ENCODE measurements around the gene PLD1. TPM values are rescaled to one million over a fixed set of nuclear protein-coding genes. Genes with fewer than 3 reads are reported as not detected.
A peak's percentile ranks its signal among the peaks of the same experiment; 100 is the strongest.
"Not testable (repeated sequence)": the region's sequence is repeated elsewhere in the genome, so short reads cannot be mapped to it uniquely, and the experiment has no call there.

The PLD1 gene
- total RNA-seq, 3 donors from 2014 or later, result 0.52 to 1.3 (median 0.66) TPM

GRCh38 chr3:171829841-171830517, 19.7 kb upstream of the PLD1 start:
- H3K4me3 Mint-ChIP-seq, result no peak overlapping the region
- peaks cover 9% of the 10 kb centered on the region for H3K27me3 Mint-ChIP-seq (ENCODE audit: low read depth)
- no peaks in the 10 kb centered on the region for H3K36me3 Mint-ChIP-seq (ENCODE audit: insufficient read depth)
- ATAC-seq (no peak), DNase-seq (no peak)
- H3K9me3 Mint-ChIP-seq, result no peaks in the 10 kb centered on the region
- peaks cover 12% of the 10 kb centered on the region for H3K4me1 Mint-ChIP-seq (ENCODE audit: low read depth)

DNA sequence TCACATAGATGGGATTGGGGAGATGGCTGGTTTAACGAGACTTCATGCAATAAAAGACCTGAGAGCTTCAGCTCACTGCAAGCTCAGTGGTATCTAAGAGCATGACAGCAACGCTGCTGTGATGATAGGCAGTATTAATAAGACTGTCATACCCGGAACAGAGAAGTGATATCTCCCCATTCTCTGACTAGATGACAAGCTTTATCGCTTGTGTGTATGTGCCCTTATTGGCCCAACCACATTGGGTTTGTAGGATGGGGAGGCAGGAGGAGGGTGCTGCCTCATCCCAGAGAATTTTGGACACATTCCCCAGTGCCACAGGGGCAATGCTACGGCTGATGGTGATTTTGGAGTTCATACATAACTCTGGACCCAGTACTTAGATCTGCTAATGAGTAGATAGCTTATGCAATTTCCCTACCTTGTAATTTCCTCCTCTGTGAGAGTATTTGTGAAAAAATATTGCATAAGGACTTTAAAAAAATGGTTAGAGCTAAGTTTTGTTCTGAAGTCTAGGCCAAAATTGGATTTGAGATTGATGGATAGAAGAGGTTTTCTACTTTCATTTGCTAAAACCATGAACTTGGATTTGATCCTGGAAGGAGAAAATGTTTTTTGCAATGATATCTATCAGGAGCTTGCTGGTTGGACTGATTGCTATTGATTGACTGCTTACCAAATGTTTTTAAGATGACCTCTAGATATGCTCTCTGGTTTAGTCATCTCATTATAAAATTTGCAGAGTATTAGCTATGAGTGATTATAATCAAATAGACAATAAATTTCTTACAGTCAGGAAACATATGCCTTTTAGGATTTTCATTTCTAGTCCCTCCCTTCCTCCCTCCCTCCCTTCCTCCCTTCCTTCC, 18.9 kb upstream of the PLD1 start:
- DNase-seq (no peak), ATAC-seq (no peak)
- H3K9me3 Mint-ChIP-seq, result no peaks in the 10 kb centered on the region
- no peaks in the 10 kb centered on the region for H3K36me3 Mint-ChIP-seq (ENCODE audit: insufficient read depth)
- H3K27me3 Mint-ChIP-seq (ENCODE audit: low read depth), result peaks cover 9% of the 10 kb centered on the region
- H3K4me3 Mint-ChIP-seq, result no peak overlapping the region
- H3K4me1 Mint-ChIP-seq (ENCODE audit: low read depth), result peaks cover 12% of the 10 kb centered on the region

GRCh38 chr3:171827836-171828458, 17.7 kb upstream of the PLD1 start:
- Mint-ChIP-seq H3K4me1 (ENCODE audit: low read depth) (peaks cover 12% of the 10 kb centered on the region), H3K27me3 (ENCODE audit: low read depth) (peaks cover 9% of the 10 kb centered on the region), H3K36me3 (ENCODE audit: insufficient read depth) (no peaks in the 10 kb centered on the region), H3K9me3 (no peaks in the 10 kb centered on the region), H3K4me3 (peak overlapping the region; percentile 51)
- peak in 1 of 2 donors; percentile 62 for ATAC-seq
- DNase-seq, result no peak

GRCh38 chr3:171827385-171827784, 17.1 kb upstream of the PLD1 start:
- DNase-seq (no peak), ATAC-seq (peak in 1 of 2 donors; percentile 14)
- Mint-ChIP-seq H3K36me3 (ENCODE audit: insufficient read depth) (no peaks in the 10 kb centered on the region), H3K4me1 (ENCODE audit: low read depth) (peaks cover 12% of the 10 kb centered on the region), H3K27me3 (ENCODE audit: low read depth) (peaks cover 9% of the 10 kb centered on the region), H3K4me3 (no peak overlapping the region), H3K9me3 (no peaks in the 10 kb centered on the region)

GRCh38 chr3:171825222-171825828, 15.0 kb upstream of the PLD1 start:
- peaks cover 17% of the 10 kb centered on the region for H3K4me1 Mint-ChIP-seq (ENCODE audit: low read depth)
- ATAC-seq, result no peak

DNA sequence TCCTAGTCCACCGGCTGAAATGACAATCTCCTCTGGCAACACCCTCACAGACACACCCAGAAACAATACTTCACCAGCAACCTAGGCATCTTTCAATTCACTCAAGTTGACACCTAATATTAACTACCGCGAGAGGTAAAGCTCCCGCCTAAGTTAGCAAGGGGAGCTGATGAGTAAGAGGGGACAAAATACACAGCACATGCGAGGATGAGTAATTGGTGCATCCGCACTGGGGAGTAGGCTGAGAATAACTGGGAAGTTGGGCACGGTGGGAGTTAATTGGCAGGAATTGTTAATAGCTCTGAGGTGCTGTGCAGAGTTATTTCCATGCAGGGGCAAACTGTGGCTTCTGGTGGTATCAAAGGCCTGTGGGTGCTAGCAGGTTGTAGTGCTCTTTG, 14.5 kb upstream of the PLD1 start:
- DNase-seq (no peak), ATAC-seq (no peak)
- Mint-ChIP-seq H3K4me3 (no peak overlapping the region), H3K36me3 (ENCODE audit: insufficient read depth) (no peaks in the 10 kb centered on the region), H3K27me3 (ENCODE audit: low read depth) (peaks cover 11% of the 10 kb centered on the region), H3K4me1 (ENCODE audit: low read depth) (peaks cover 17% of the 10 kb centered on the region), H3K9me3 (no peaks in the 10 kb centered on the region)

More at GRCh38 chr3:171825222-171825828, 15.0 kb upstream of the PLD1 start:
- Mint-ChIP-seq H3K27me3 (ENCODE audit: low read depth) (peaks cover 11% of the 10 kb centered on the region), H3K9me3 (no peaks in the 10 kb centered on the region), H3K36me3 (ENCODE audit: insufficient read depth) (no peaks in the 10 kb centered on the region), H3K4me3 (no peak overlapping the region)
- DNase-seq, result no peak

- no peaks in the 10 kb centered on the region for H3K9me3 Mint-ChIP-seq
- no peak overlapping the region for H3K4me3 Mint-ChIP-seq
- no peaks in the 10 kb centered on the region for H3K36me3 Mint-ChIP-seq (ENCODE audit: insufficient read depth)
- peaks cover 17% of the 10 kb centered on the region for H3K4me1 Mint-ChIP-seq (ENCODE audit: low read depth)
- DNase-seq, result no peak
- no peak for ATAC-seq
- peaks cover 11% of the 10 kb centered on the region for H3K27me3 Mint-ChIP-seq (ENCODE audit: low read depth)
Measured at GRCh38 chr3:171824116-171824515, 13.8 kb upstream of the PLD1 start.

- H3K4me3 Mint-ChIP-seq, result no peak overlapping the region
- no peak for DNase-seq
- H3K4me1 Mint-ChIP-seq (ENCODE audit: low read depth), result peaks cover 11% of the 10 kb centered on the region
- ATAC-seq, result no peak
- no peaks in the 10 kb centered on the region for H3K9me3 Mint-ChIP-seq
- H3K36me3 Mint-ChIP-seq (ENCODE audit: insufficient read depth), result no peaks in the 10 kb centered on the region
- peaks cover 9% of the 10 kb centered on the region for H3K27me3 Mint-ChIP-seq (ENCODE audit: low read depth)
Measured at GRCh38 chr3:171822431-171823106, 12.3 kb upstream of the PLD1 start.

DNA sequence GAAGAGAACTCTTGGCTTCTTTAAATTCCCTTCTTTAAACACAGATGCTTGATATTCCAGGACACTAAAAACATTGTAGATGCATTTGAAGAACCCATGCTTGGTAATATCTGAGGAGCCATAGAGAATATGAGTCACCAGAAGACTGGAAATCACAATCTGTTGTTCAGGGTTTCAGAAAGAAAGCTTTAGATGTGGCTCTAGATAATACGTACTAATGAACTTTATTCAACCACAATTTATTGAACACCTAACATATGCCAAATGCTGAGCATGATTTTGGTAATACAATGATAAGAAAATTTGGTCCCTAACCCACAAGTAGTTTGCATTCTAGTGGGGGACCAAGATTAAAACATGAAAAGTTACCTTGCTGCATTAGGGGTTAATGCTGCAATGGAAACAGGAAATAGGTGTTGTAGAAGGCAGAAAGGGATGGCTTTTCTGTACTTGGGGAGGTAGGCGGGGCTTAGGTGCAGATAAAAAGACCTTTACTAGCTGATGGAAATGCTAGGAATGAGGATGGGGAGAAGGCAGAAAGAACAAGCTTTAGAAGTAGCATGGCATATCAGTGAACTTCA, 11.6 kb upstream of the PLD1 start:
- peaks cover 7% of the 10 kb centered on the region for H3K4me1 Mint-ChIP-seq (ENCODE audit: low read depth)
- no peak overlapping the region for H3K4me3 Mint-ChIP-seq
- H3K27me3 Mint-ChIP-seq (ENCODE audit: low read depth), result peaks cover 4% of the 10 kb centered on the region
- no peaks in the 10 kb centered on the region for H3K36me3 Mint-ChIP-seq (ENCODE audit: insufficient read depth)
- no peak for DNase-seq
- H3K9me3 Mint-ChIP-seq, result no peaks in the 10 kb centered on the region
- ATAC-seq, result peak in 1 of 2 donors; percentile 63

GRCh38 chr3:171821044-171821443, 10.8 kb upstream of the PLD1 start:
- no peak for ATAC-seq
- Mint-ChIP-seq H3K4me3 (no peak overlapping the region), H3K9me3 (no peaks in the 10 kb centered on the region), H3K36me3 (ENCODE audit: insufficient read depth) (no peaks in the 10 kb centered on the region), H3K4me1 (ENCODE audit: low read depth) (peaks cover 5% of the 10 kb centered on the region), H3K27me3 (ENCODE audit: low read depth) (peaks cover 11% of the 10 kb centered on the region)
- DNase-seq, result no peak

DNA sequence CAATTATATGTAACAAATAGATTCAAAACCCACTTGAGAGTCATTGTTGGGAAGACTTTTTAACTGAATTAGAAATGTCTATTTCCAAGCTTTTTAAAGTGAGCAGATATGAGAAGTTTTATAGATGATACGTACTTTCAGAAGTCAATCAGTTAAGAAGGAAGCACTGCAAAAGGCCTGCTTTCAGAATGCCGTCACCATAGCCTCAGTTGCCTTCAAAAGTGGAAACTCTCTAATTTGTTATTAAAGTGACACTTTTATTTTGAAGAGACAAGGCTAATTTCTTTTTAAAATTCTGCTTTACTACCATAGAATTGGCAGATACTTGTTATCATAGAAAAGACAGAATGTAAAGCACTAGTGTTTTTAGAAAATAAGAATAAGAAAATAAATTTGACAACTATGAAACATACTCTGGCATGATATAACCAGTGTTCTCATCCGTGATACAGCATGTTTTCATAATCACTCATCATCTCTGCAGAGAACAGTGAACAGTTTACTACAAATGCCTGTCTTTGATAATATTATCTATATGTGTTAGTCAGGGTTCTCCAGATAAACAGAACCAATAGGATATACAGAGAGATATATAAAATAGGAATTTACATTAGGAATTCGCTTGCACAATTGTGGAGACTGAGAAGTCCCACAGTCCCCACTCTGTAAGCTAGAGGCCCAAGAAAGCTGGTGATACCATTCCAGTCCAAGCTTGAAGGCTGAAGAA, 7.0 kb upstream of the PLD1 start:
- ATAC-seq (no peak), DNase-seq (no peak)
- Mint-ChIP-seq H3K4me3 (no peak overlapping the region), H3K36me3 (ENCODE audit: insufficient read depth) (no peaks in the 10 kb centered on the region), H3K9me3 (no peaks in the 10 kb centered on the region), H3K4me1 (ENCODE audit: low read depth) (peaks cover 12% of the 10 kb centered on the region), H3K27me3 (ENCODE audit: low read depth) (peaks cover 19% of the 10 kb centered on the region)

- ATAC-seq (no peak), DNase-seq (no peak)
- no peaks in the 10 kb centered on the region for H3K9me3 Mint-ChIP-seq
- H3K4me3 Mint-ChIP-seq, result no peak overlapping the region
- peaks cover 23% of the 10 kb centered on the region for H3K27me3 Mint-ChIP-seq (ENCODE audit: low read depth)
- peaks cover 9% of the 10 kb centered on the region for H3K4me1 Mint-ChIP-seq (ENCODE audit: low read depth)
- H3K36me3 Mint-ChIP-seq (ENCODE audit: insufficient read depth), result no peaks in the 10 kb centered on the region
Measured at GRCh38 chr3:171815973-171816595, 5.8 kb upstream of the PLD1 start.

DNA sequence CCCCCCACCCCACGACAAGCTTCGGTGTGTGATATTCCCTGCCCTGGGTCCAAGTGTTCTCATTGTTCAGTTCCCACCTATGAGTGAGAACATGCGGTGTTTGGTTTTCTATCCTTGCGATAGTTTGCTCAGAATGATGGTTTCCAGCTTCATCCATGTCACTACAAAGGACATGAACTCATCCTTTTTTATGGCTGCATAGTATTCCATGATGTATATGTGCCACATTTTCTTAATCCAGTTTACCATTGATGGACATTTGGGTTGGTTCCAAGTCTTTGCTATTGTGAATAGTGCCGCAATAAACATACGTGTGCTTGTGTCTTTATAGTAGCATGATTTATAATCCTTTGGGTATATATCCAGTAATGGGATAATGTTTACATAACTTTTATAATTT, 4.4 kb upstream of the PLD1 start:
- H3K27me3 Mint-ChIP-seq (ENCODE audit: low read depth), result peaks cover 32% of the 10 kb centered on the region
- H3K4me3 Mint-ChIP-seq, result not testable (repeated sequence)

More for the DNA sequence above, 4.4 kb upstream of the PLD1 start:
- DNase-seq; H3K36me3 Mint-ChIP-seq (ENCODE audit: insufficient read depth); ATAC-seq; H3K9me3 Mint-ChIP-seq: not testable (repeated sequence)
- peaks cover 14% of the 10 kb centered on the region for H3K4me1 Mint-ChIP-seq (ENCODE audit: low read depth)

Measured in activated T-cell treated with anti-CD3 and anti-CD28 coated beads, Interleukin-2, amount 50 U/mL, for 4 hours (primary cell).